ENCODE results near the gene HEMK1.

GRCh38 chr3:50564321-50564720 is 5.0 kb upstream of the HEMK1 start:
- no peak for TF ChIP-seq CTCF (IDR thresholded peaks at IDR 0.05)
- TF ChIP-seq POLR2A (IDR thresholded peaks at IDR 0.05) = no peak

All from upper lobe of left lung (tissue), 4 donors.